HG03039 (cell line): ENCODE measurements around the gene GPER1.
A peak's percentile ranks its signal among the peaks of the same experiment; 100 is the strongest.
"Not testable (repeated sequence)": the region's sequence is repeated elsewhere in the genome, so short reads cannot be mapped to it uniquely, and the experiment has no call there.

ENCODE experiments used
- ATAC-seq: cut with Tn5 transposase; IDR thresholded peaks from one replicate; pipeline ENCODE4 v1.9.1; 2021; ENCODE audit warnings: mild to moderate bottlenecking, moderate library complexity; ENCODE audit not compliant: unreplicated experiment

The GPER1 gene

DNA sequence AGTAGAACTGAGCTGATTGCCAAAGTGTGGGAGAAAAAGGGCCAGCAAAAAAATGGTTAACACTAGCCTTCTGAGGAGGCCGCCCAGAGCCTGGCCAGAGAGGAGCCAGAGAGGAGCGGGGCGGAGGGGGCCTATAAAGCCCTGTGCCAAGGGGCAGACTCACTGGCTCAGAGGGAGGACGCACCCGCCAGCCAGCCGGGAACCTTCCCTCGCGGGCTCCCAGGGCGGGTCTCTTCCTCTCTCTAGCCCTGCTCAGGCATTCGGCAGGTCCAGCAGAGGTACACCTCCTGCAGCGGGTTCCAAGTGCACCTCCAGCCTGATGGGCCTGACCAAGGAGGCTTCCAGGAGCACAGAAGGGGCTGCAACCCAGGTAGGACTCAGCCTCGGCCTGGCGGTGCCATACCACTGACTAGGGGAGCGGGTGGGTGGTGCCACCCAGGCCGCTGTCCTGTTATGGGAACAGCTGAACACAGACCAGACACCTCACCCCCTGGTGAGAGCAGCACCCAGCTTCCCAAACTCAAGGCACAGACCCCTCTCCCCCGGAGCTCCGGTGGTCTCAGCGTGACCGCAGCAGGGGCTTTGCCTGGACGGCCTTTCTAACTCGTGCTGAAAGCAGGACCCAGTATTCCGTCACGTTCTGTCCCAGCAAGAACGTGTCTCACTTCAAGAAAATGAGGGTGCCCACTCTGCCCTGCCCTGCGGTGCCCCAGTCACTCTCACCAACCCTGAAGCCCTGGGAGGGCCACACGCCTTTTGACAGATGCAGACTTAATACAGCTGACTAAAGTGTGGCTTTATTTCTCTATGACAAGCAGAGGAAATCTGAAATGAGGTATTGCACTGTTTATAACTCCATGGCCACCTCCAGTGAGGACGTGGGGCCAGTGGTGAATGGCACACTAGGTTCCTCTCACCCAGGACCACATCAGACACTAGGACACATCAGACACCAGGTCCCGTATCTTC, at the start of gene GPER1:
TSS of gene GPER1 (plus strand) at position 162 of the 969 bp plus-strand sequence. CDS start 3,616 bp downstream, outside the sequence.
- ATAC-seq, result no peak

DNA sequence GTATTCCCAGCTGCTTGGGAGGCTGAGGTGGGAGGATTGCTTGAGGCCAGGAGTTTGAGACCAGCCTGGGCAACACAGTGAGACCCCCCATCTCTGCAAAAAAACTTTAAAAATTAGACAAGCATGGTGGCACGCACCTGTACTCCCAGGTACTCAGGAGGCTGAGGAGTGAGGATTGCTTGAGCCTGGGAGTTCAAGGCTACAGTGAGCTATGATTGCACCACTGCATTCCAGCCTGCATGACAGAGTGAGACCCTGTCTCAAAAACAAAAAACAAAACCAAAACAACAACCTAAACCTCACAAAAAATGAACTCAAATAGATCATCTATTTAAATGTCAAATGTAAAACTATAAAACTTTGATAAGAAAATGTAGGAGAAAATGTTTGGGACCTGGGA, 47.7 kb upstream of the GPER1 start:
- ATAC-seq, result not testable (repeated sequence)

- ATAC-seq, result no peak
These were observed 47.1 kb upstream of the GPER1 start for GRCh38 chr7:1040790-1041189.

- ATAC-seq, result no peak
These were observed 46.1 kb upstream of the GPER1 start for GRCh38 chr7:1041551-1042491.

GRCh38 chr7:1042492-1042833, 45.5 kb upstream of the GPER1 start:
- ATAC-seq, result no peak

DNA sequence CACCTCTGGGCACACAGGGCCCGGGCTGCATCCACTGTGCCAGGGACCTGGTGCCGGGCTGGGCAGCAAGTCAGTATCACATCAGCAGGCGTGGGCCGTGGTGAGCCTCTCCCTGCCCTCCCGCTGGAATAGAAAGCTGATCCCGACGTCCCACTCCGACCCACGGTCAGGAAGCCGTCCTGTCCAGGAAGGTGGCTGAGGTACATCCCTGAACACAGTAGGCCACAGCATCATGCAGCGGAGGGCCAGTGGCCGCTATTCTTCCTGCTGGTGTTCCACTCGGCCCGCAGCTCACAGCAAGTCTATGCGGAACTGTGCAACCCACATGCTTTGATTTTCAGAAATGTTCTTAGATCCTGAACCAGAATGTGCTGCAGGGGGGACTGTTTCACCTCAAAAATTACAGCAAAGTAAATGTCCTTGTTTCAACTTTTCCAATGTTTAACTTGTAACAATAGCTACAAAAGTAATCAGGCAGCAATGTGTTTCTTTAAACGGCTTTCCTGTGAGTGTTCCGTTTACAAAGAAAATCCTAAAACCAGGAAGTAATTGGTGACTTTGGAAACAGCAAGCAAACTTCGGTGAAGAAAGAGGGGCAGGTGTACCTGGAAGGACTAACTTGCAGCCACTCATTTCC, 44.2 kb upstream of the GPER1 start:
- no peak for ATAC-seq

DNA sequence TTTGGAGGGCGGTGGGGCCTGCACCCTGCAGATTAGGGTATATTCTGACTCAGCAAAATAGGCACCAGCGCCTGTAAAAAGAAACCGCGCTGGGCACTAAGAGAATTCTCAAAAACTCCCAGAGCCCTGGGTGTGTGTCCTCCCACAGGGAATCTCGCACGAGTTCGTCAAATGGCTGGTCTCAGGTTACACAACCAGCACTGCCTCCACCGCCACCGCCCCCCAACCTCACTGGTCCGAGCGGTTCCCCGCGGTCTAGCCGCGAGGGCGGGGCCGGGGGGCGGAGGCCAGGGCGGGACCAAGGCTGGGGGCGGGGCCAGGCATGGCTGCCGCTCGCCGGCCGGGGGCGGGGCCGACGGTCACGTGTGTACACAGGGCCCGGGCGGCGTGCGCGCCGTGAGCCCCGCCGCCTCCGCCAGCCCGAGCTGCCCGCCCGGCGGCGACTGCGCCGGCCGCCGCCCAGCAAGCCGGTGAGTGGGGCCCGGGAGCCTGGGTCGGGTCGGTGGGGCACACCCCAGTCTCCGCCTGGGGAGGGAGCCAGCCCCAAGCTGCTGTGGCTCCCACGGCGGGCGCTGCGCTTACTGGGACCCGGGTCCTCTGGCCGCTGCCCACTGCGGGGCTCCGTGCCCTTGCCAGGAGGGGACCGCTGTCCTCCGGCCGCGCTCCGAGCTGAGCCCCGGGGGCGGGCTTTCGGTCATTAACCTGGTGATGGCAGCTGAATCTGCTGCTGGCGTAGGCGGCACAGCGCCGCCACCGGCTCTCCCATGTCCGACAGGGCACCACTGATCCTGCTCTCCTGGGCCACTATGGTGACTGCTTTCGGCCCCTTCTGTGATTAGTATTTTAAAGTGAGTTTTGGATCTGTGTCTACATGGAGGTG, 43.5 kb upstream of the GPER1 start, which contains the start of gene GPR146:
TSS of gene GPR146 (plus strand) at position 358 of the 880 bp plus-strand sequence. CDS start 12,970 bp downstream, outside the sequence.
- ATAC-seq, result peak; percentile 88

DNA sequence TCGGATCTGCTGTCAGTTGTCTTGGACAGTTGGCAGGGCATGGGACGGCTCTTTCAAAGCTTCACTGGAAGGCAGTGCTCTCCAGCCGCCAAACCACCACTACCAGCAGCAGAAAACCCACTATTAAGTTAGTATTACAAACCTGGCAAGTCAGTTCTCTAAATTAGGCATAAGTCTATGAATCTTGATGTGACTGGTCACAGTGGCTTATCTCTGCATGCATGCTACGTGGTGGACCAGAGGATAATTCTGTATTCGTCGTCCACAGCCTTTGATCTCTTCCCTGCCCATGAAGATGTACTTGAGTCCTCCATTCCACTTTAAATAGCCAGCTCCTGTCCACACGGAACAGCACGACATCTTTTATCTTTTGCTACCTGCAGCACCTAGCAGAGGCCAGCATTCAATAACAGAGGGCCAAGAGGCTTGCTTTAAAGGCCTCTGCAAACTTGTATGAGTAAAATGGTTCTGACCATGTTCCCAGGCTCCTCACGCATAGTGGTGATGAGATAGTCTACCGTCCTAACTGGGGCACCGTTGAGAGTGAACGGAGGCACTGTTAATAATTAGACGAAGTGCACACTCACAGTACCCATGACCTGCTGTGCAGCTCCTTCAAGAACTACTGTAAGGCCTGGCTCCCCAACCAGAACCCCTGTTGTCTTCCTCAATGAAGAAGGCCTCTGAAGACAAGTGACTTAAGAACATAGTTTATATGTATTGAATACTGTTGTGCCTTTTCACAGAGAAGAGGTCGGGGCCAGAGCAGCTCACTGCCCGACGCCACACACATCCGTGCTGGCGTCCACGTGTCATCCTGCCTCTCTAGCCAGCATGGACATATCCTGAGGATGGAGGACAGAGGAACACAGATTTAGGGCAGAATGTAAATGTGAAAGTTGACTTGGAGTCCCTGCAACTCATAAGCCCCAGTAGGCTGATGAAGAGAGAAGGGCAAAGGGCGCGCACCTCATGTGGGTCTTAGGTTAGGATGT, 42.5 kb upstream of the GPER1 start:
- no peak for ATAC-seq

DNA sequence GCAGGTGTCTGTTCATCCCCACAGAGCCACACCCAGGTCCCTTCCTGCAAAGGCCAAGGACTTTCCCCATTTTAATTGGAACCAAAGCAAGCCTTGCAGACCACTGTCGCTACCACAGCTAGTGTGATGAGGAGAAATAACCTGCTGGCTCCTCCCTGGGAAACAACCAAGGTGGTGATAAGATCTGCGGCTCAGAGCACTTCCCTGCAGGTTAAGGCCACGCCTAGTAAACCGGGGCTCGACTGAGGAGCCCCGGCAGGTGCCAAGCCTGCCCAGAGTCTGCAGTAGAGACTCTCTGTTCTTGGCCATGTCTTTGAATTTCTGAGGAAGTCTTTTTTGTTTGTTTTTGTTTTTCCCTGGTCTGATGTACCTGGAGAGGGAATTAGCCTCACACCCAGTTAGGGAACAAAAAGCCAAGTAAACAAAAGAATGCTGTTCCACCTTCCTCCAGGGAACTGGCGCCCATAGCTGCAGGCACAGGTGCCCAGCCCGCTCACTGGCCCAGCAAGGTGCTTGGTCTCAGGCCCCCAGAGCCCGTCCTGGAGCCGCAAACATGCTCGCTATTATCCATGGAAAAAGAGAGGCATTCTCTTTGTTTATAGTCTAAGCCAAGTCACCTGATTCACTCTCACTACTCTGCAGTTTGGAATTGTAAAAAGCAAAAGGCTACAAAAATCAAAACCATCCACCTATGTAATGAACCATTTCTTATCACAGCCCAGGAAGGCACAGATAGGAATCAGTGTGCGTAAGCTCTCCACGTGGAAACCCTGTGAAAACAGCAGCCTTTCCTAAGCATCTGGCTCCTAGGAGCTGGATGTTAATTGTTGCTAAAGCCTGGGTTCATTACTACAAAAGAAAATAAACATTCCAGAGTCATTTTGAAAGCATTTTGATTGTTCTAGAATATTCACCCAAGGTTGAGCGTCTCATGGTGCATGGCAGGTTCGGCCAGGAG, 40.9 kb upstream of the GPER1 start:
- ATAC-seq, result no peak

GRCh38 chr7:1049006-1049741, 38.7 kb upstream of the GPER1 start:
- no peak for ATAC-seq

DNA sequence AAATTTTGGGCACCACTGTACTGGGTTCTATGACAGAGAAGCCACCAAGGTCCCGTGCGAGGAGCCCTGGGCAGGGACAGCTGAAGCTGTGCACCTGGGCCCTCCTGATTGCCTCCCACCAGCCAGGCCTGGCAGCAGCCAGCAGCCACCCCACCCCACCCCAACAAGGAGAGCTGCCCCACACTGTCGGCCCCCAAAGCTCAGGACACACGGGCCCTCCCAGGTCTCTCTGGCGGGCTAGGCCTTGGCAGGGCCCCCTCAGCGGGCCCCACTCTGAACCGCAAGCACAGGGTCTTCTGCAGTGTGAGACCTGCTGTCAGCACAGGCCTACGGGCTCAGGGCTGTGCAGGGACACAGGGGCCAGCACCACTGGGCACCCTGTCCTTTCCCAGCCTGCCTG, 38.1 kb upstream of the GPER1 start:
- ATAC-seq, result no peak

DNA sequence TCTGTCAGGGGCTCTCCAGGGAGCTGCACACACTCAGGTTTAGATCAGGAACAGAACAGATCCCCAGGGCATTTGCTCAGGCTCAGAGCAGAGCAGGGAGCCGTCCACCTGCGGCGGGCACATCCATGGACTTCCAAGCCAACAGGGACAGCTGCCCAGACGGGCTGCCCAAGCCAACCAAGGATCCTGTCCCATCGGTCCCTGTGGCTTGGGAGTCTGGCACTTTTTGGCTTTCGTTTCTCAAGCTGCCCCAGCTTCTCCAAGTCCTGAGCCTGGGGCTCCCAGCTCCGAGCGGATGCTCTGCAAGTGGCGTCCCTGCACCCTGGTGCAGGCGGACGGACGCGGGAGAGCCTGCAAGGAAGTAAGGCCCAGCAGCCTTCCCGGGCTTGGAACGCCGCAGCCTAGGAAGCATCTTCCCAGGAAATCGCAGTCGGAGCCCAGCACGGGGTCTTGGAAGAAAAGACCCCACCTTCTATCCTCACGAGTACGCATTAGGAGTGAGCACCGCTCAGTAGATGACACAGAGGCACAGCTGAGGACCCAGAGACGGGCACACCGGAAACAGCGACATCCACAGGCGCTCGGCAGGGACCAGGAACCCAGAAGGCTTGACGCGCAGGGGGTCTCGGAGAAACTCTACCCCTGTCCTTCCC, 37.5 kb upstream of the GPER1 start:
- ATAC-seq, result no peak

DNA sequence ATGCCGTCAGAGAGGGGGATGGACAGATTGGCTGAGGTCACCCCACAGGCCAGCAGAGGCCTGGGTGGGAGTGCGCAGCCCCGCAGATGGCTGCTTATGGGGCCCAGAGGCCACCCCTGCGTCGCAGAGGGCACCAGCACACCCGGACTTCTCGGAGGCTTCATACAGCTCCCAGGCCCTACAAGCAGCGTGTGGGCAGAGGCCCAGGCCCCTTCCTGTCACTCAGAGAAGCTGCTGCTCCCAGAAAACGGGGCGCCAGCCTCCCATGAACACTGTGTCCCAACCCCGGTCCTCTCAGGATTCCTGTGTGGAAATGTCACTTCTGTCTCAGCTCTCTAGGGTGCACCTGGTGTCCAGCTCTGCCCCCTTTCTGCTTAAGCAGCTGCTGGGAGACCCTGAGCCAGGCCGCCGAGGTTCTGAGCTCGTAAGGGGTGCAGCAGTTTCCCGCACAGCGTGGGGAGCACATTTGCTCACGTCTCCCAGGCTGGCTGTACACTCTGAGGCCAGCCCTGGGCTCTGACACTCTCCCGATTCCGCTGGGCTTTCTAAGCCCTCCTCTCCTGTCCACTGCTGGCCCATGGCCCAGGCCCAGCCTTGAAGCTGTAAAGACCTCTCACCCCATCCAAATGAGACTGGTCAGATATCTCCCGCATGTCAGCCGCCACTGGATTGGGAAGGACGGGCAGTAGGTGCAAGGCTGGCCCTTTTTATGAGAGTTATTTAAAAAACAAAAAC, 36.8 kb upstream of the GPER1 start:
- ATAC-seq, result no peak

- ATAC-seq, result no peak
These were observed 35.7 kb upstream of the GPER1 start for GRCh38 chr7:1052031-1052818.

DNA sequence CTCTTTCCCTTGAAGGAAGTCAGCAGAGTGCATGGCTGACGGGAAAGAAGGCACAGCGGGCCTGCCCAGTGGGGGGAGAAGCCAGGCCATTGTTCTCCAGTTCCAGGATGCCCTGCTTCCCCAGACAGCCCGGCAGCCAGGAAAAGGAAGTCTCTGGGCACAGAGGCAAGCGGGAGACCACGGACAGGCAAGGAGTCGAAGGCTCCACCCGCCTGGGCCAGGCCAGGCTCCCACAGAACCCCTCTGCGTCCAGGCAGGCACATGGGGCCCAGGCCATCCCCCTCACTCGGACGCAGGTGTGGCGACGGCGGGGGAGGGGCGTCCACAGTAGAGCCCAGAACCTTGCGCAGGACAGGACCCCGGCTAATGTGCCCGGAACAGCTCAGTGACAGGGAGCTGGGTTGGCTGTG, 34.9 kb upstream of the GPER1 start:
- no peak for ATAC-seq
